GM12878 (cell line): Measurements from ENCODE around the gene UHRF1. TPM values are rescaled to one million over a fixed set of nuclear protein-coding genes. Genes with fewer than 3 reads are reported as not detected.
"Not testable (repeated sequence)": the region's sequence is repeated elsewhere in the genome, so short reads cannot be mapped to it uniquely, and the experiment has no call there.

Experiments
- ATAC-seq: fragments of 200-7000 bp; cut with Tn5 transposase; 3 replicates; pipeline ENCODE4 v1.9.1; 2020; ENCODE audit warnings: mild to moderate bottlenecking, moderate library complexity
- BruUV-seq: library from RNA; stranded (reverse); fragments of 400-500 nt; replicated peaks from 2 replicates; lab custom pipeline; 2021; lab: Mats Ljungman, UMichigan
- CTCF ChIA-PET: fragments of 300-600 bp; sonication (Branson Sonifier 250); formaldehyde crosslinking; extraction: SDS; loops from one replicate; lab custom pipeline; 2021; ENCODE audit warnings: inconsistent platforms; lab: Yijun Ruan, JAX
- POLR2A ChIA-PET: fragments of 350-600 bp; formaldehyde crosslinking; extraction: SDS; loops from one replicate; lab custom pipeline; 2021; ENCODE audit warnings: inconsistent platforms; lab: Charles Lee
- RAD21 ChIA-PET: fragments of 300-600 bp; sonication (Branson Sonifier 250); formaldehyde crosslinking; loops from one replicate; lab custom pipeline; 2023; ENCODE audit warnings: antibody characterized with exemption; ENCODE audit not compliant: unreplicated experiment; lab: Charles Lee
- SMC1A ChIA-PET: fragments of 300-600 bp; sonication (Branson Sonifier 250); formaldehyde crosslinking; loops from one replicate; lab custom pipeline; 2023; ENCODE audit not compliant: unreplicated experiment, uncharacterized antibody; lab: Charles Lee
- DNase-seq: peaks from one replicate; pipeline ENCODE4 v3.0.0-alpha.2; 2011; ENCODE audit warnings: low read depth, low spot score
- FAIRE-seq: peaks from 3 replicates; lab custom pipeline; 2011; peaks lifted over from hg19 to GRCh38; lab: Jason Lieb, UNC
- H2AFZ ChIP-seq: 2 replicates; pipeline ENCODE4 v1.6.0; 2011; ENCODE audit warnings: low read depth, low read length, control low read depth; ENCODE audit not compliant: control insufficient read depth
- H3K27ac ChIP-seq: 2 replicates; pipeline ENCODE4 v1.5.1; 2011; ENCODE audit warnings: control low read depth; ENCODE audit not compliant: control insufficient read depth, insufficient read depth
- H3K27me3 ChIP-seq, 2 experiments: replicated peaks in 1 of 2; 2 replicates each; pipeline versions ENCODE4 v1.6.0 to v1.6.1; 2011; ENCODE audit warnings: low read length in 1 of 2; ENCODE audit not compliant: control insufficient read depth in 2 of 2, insufficient read depth in 2 of 2
- H3K36me3 ChIP-seq, 2 experiments: 2 replicates each; pipeline ENCODE4 v1.5.1; 2011; ENCODE audit warnings: low read length in 1 of 2; ENCODE audit not compliant: control insufficient read depth in 2 of 2, insufficient read depth in 2 of 2
- H3K4me1 ChIP-seq: 2 replicates; pipeline ENCODE4 v1.6.1; 2011; ENCODE audit warnings: mild to moderate bottlenecking, low read length, moderate library complexity, mixed read lengths; ENCODE audit not compliant: control insufficient read depth, insufficient read depth
- H3K4me2 ChIP-seq: 2 replicates; pipeline ENCODE4 v1.6.0; 2011; ENCODE audit warnings: control low read depth; ENCODE audit not compliant: control insufficient read depth, insufficient read depth
- H3K4me3 ChIP-seq: fragments of 200-600 bp; sonication (generic); 2 replicates; pipeline ENCODE4 v1.5.1; 2016
- H3K79me2 ChIP-seq: 2 replicates; pipeline ENCODE4 v1.6.0; 2011; ENCODE audit warnings: low read length; ENCODE audit not compliant: control insufficient read depth, insufficient read depth
- H3K9ac ChIP-seq: 2 replicates; pipeline ENCODE4 v1.8.0; 2011; ENCODE audit warnings: low read length, control low read depth, mixed read lengths; ENCODE audit not compliant: control insufficient read depth, insufficient read depth
- H3K9me3 ChIP-seq: replicated peaks from 3 replicates; pipeline ENCODE4 v1.5.1; 2011; ENCODE audit warnings: mild to moderate bottlenecking, low read length; ENCODE audit not compliant: control insufficient read depth, insufficient read depth
- H4K20me1 ChIP-seq: 2 replicates; pipeline ENCODE4 v1.6.0; 2011; ENCODE audit not compliant: control insufficient read depth, insufficient read depth
- NR2C2 ChIP-seq: IDR thresholded peaks from 2 replicates; pipeline ENCODE4 v1.6.1; 2011; ENCODE audit warnings: borderline replicate concordance, low read depth; ENCODE audit not compliant: control insufficient read depth, insufficient read length
- POLR2AphosphoS5 ChIP-seq: IDR thresholded peaks from 2 replicates; pipeline ENCODE4 v1.6.1; 2011; ENCODE audit warnings: mild to moderate bottlenecking, low read length, inconsistent platforms
- RUNX3 ChIP-seq: IDR thresholded peaks from 2 replicates; pipeline ENCODE4 v1.6.1; 2012; ENCODE audit warnings: low read length, inconsistent platforms
- SREBF1 ChIP-seq: IDR thresholded peaks from 2 replicates; pipeline ENCODE4 v1.6.1; 2012; ENCODE audit warnings: mild to moderate bottlenecking, low read length
- SUPT20H ChIP-seq: IDR thresholded peaks from 2 replicates; pipeline ENCODE4 v1.6.1; 2011; ENCODE audit warnings: low read depth, mild to moderate bottlenecking, low read length, moderate library complexity, borderline replicate concordance; ENCODE audit not compliant: control insufficient read depth
- WGBS: methylation state at CpG from one replicate; pipeline ENCODE4 v1.1.6; 2016; ENCODE audit warnings: low lambda C conversion rate; ENCODE audit not compliant: insufficient replicate concordance, insufficient coverage; ENCODE audit errors: missing lambda C conversion rate; 5-methylcytosine and 5-hydroxymethylcytosine counted together
- in situ Hi-C: fragments of 300-500 bp; cut with MboI; formaldehyde crosslinking; loops from 9 replicates; pipeline ENCODE4 v1.14.3; 2018; ENCODE audit warnings: mixed read lengths
- intact Hi-C: fragments of 100-400 bp; cut with micrococcal nuclease; formaldehyde crosslinking; loops from one replicate; pipeline ENCODE4 v1.14.2; 2022; ENCODE audit not compliant: unreplicated experiment
- polyA plus RNA-seq, 11 experiments: library from polyadenylated mRNA; depleted of rRNA in 4 of 11; unstranded in 6 of 11; stranded (reverse) in 5 of 11; fragments of >200 nt; fragmentation: Nextera tagmentation in 4 of 11; fragmentation: Illumina TruSeq in 1 of 11; extraction: Ambion mirVana in 4 of 11; extraction: Trizol in 1 of 11; gene quantifications; 1 replicate in 1 of 11; 2 replicates in 10 of 11; pipeline versions ENCODE4 v1.2.1 to v1.2.3, GENCODE V29; 2011 to 2016; ENCODE audit warnings: inconsistent platforms in 2 of 11, missing spikeins in 2 of 11, low read depth in 1 of 11
- total RNA-seq, 4 experiments: library from RNA; depleted of rRNA in 3 of 4; stranded (reverse); fragments of >200 nt in 3 of 4; fragmentation: Illumina TruSeq in 1 of 4; extraction: Trizol in 1 of 4; gene quantifications; 2 replicates each; pipeline versions ENCODE4 v1.2.1 to v1.2.3, GENCODE V29; 2013 to 2021
- TF ChIP-seq, protein P1 (sequence below): IDR thresholded peaks from 2 replicates; pipeline ENCODE4 v1.6.1; 2012; ENCODE audit warnings: improper control_type of control experiment, low read depth, low read length; ENCODE audit not compliant: insufficient replicate concordance
- TF ChIP-seq, protein P2 (sequence below): IDR thresholded peaks from 2 replicates; pipeline ENCODE4 v1.6.1; 2012; ENCODE audit warnings: mild to moderate bottlenecking, low read depth, low read length
- TF ChIP-seq, protein P3 (sequence below): IDR thresholded peaks from 2 replicates; pipeline ENCODE4 v1.6.1; 2011; ENCODE audit warnings: low read depth, mild to moderate bottlenecking, low read length, moderate library complexity, borderline replicate concordance; ENCODE audit errors: extremely low read depth

The UHRF1 gene
- total and polyA plus RNA-seq, 10 of the 15 experiments (the other 5 are each of a cell fraction or from before 2014, with no cell fraction given) = 13.0 to 109 (median 37.7) TPM

DNA sequence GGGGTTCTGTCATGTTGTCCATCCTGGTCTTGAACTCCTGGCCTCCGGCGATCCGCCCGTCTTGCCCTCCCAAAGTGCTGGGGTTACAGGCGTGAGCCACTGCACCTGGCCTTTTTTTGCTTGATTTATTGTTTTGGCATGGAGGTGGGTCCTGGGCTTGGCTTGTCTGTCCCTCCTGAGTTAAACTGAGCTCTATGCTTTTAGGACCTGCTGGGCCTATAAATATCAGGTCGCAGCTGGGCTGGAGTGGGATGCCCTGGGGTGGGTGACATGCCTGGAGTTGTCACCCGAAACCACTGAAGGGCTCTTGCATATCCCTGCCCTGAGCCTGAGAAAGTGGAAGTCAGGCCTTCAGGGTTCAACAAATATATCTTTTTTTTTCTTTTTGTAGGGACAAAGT, 12.2 kb upstream of the UHRF1 start:
- TF ChIP-seq, protein P1, sequence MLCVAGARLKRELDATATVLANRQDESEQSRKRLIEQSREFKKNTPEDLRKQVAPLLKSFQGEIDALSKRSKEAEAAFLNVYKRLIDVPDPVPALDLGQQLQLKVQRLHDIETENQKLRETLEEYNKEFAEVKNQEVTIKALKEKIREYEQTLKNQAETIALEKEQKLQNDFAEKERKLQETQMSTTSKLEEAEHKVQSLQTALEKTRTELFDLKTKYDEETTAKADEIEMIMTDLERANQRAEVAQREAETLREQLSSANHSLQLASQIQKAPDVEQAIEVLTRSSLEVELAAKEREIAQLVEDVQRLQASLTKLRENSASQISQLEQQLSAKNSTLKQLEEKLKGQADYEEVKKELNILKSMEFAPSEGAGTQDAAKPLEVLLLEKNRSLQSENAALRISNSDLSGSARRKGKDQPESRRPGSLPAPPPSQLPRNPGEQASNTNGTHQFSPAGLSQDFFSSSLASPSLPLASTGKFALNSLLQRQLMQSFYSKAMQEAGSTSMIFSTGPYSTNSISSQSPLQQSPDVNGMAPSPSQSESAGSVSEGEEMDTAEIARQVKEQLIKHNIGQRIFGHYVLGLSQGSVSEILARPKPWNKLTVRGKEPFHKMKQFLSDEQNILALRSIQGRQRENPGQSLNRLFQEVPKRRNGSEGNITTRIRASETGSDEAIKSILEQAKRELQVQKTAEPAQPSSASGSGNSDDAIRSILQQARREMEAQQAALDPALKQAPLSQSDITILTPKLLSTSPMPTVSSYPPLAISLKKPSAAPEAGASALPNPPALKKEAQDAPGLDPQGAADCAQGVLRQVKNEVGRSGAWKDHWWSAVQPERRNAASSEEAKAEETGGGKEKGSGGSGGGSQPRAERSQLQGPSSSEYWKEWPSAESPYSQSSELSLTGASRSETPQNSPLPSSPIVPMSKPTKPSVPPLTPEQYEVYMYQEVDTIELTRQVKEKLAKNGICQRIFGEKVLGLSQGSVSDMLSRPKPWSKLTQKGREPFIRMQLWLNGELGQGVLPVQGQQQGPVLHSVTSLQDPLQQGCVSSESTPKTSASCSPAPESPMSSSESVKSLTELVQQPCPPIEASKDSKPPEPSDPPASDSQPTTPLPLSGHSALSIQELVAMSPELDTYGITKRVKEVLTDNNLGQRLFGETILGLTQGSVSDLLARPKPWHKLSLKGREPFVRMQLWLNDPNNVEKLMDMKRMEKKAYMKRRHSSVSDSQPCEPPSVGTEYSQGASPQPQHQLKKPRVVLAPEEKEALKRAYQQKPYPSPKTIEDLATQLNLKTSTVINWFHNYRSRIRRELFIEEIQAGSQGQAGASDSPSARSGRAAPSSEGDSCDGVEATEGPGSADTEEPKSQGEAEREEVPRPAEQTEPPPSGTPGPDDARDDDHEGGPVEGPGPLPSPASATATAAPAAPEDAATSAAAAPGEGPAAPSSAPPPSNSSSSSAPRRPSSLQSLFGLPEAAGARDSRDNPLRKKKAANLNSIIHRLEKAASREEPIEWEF = no peak
- no peak for TF ChIP-seq SUPT20H
- TF ChIP-seq, protein P2, sequence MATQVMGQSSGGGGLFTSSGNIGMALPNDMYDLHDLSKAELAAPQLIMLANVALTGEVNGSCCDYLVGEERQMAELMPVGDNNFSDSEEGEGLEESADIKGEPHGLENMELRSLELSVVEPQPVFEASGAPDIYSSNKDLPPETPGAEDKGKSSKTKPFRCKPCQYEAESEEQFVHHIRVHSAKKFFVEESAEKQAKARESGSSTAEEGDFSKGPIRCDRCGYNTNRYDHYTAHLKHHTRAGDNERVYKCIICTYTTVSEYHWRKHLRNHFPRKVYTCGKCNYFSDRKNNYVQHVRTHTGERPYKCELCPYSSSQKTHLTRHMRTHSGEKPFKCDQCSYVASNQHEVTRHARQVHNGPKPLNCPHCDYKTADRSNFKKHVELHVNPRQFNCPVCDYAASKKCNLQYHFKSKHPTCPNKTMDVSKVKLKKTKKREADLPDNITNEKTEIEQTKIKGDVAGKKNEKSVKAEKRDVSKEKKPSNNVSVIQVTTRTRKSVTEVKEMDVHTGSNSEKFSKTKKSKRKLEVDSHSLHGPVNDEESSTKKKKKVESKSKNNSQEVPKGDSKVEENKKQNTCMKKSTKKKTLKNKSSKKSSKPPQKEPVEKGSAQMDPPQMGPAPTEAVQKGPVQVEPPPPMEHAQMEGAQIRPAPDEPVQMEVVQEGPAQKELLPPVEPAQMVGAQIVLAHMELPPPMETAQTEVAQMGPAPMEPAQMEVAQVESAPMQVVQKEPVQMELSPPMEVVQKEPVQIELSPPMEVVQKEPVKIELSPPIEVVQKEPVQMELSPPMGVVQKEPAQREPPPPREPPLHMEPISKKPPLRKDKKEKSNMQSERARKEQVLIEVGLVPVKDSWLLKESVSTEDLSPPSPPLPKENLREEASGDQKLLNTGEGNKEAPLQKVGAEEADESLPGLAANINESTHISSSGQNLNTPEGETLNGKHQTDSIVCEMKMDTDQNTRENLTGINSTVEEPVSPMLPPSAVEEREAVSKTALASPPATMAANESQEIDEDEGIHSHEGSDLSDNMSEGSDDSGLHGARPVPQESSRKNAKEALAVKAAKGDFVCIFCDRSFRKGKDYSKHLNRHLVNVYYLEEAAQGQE = no peak
- no peak for TF ChIP-seq NR2C2
- TF ChIP-seq SREBF1 = no peak
- TF ChIP-seq RUNX3 = no peak
- TF ChIP-seq, protein P3, sequence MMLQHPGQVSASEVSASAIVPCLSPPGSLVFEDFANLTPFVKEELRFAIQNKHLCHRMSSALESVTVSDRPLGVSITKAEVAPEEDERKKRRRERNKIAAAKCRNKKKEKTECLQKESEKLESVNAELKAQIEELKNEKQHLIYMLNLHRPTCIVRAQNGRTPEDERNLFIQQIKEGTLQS = no peak
- no peak for TF ChIP-seq POLR2AphosphoS5
- H3K4me2 ChIP-seq = no peak overlapping the region
- 72% methylated on average over 7 of the region's 7 CpGs for WGBS
- no peak overlapping the region for H3K4me3 ChIP-seq
- no peaks in the 10 kb centered on the region for H3K36me3 ChIP-seq
- FAIRE-seq (no peak), DNase-seq (no peak), ATAC-seq (no peak)
- H3K27ac ChIP-seq = no peak overlapping the region
- ChIA-PET CTCF (interaction anchor here (0.8 kb wide), 1 partner anchor 92 kb away, joined by 4 read pairs; no protein-coding TSS in a partner anchor), POLR2A (no interaction called here), SMC1A (no interaction called here), RAD21 (no interaction called here)
- in situ Hi-C loops = no loop called here
- H3K9ac ChIP-seq = no peak overlapping the region
- H4K20me1 ChIP-seq = no peaks in the 10 kb centered on the region
- H3K79me2 ChIP-seq = no peaks in the 10 kb centered on the region
- H3K27me3 ChIP-seq = no peaks in the 10 kb centered on the region
- intact Hi-C loops = no loop called here
- no peaks in the 10 kb centered on the region for H3K9me3 ChIP-seq
- no peaks in the 10 kb centered on the region for H3K4me1 ChIP-seq
- BruUV-seq = no TSS peak
- H2AFZ ChIP-seq = no peak overlapping the region

DNA sequence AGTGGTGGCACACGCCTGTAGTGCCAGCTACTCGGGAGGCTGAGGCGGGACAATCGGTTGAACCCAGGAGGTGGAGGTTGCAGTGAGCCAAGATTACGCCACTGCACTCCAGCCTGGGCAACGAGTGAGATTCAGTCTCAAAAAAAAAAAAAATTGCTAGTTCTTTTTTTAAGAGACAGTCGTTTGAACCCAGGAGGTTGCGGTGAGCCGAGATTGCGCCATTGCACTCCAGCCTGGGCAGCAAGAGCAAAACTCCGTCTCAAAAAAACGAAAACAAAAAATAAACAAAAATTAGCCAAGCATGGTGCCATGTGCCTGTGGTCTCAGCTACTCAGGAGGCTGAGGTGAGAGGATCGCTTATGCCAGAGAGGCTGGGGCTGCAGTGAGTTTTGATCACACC, 8.4 kb upstream of the UHRF1 start:
- H3K4me2 ChIP-seq, DNase-seq, H3K4me3 ChIP-seq, H3K36me3 ChIP-seq, in situ Hi-C loops, H4K20me1 ChIP-seq, H3K4me1 ChIP-seq, H3K27ac ChIP-seq, H3K79me2 ChIP-seq, intact Hi-C loops, RAD21 ChIA-PET, CTCF ChIA-PET, H2AFZ ChIP-seq, H3K9me3 ChIP-seq, ATAC-seq, H3K9ac ChIP-seq, FAIRE-seq, POLR2A ChIA-PET, H3K27me3 ChIP-seq, BruUV-seq: not testable (repeated sequence)
- SMC1A ChIA-PET = interaction anchor here (2.3 kb wide), 1 partner anchor 11 kb away, joined by 6 read pairs; no protein-coding TSS in a partner anchor
- WGBS = 68% methylated on average over 13 of the region's 13 CpGs
